CD4-positive, alpha-beta T cell treated with Interleukin-6 for 4 hours (primary cell): ENCODE results near the gene DRC1.
"Not testable (repeated sequence)": the region's sequence is repeated elsewhere in the genome, so short reads cannot be mapped to it uniquely, and the experiment has no call there.

Experiments
- DNase-seq: peaks from one replicate; pipeline ENCODE4 v3.0.0-alpha.2; 2020; ENCODE audit warnings: mixed read lengths

The DRC1 gene

GRCh38 chr2:26401739-26402541 lies at the start of gene DRC1:
TSS of gene DRC1 (plus strand) at chr2:26401920. CDS start at chr2:26401990, 70 bp downstream.
- DNase-seq = peak; percentile 9

- peak; percentile 26 for DNase-seq
Measured at GRCh38 chr2:26352892-26353291, 48.8 kb upstream of the DRC1 start.

GRCh38 chr2:26354469-26354868 lies 47.3 kb upstream of the DRC1 start:
- DNase-seq = not testable (repeated sequence)

GRCh38 chr2:26355038-26355995 lies 46.4 kb upstream of the DRC1 start:
- no peak for DNase-seq

- no peak for DNase-seq
Measured at GRCh38 chr2:26356111-26356510, 45.6 kb upstream of the DRC1 start.

- DNase-seq = no peak
Measured at GRCh38 chr2:26356771-26357170, 44.9 kb upstream of the DRC1 start.

GRCh38 chr2:26359886-26360473 lies 41.7 kb upstream of the DRC1 start:
- no peak for DNase-seq

GRCh38 chr2:26363323-26363722 lies 38.4 kb upstream of the DRC1 start:
- DNase-seq = no peak

GRCh38 chr2:26363958-26364357 lies 37.8 kb upstream of the DRC1 start:
- no peak for DNase-seq

- DNase-seq = no peak
Measured at GRCh38 chr2:26364669-26365068, 37.1 kb upstream of the DRC1 start.

GRCh38 chr2:26366957-26367356 lies 34.8 kb upstream of the DRC1 start:
- no peak for DNase-seq

GRCh38 chr2:26369664-26370063 lies 32.1 kb upstream of the DRC1 start:
- not testable (repeated sequence) for DNase-seq

GRCh38 chr2:26370909-26371308 lies 30.8 kb upstream of the DRC1 start:
- not testable (repeated sequence) for DNase-seq

GRCh38 chr2:26376799-26377198 lies 24.9 kb upstream of the DRC1 start:
- DNase-seq = no peak

GRCh38 chr2:26380281-26380680 lies 21.4 kb upstream of the DRC1 start:
- no peak for DNase-seq

GRCh38 chr2:26382564-26382963 lies 19.2 kb upstream of the DRC1 start:
- DNase-seq = no peak

- DNase-seq = no peak
Measured at GRCh38 chr2:26384183-26384582, 17.5 kb upstream of the DRC1 start.

- no peak for DNase-seq
Measured at GRCh38 chr2:26384597-26384996, 17.1 kb upstream of the DRC1 start.

GRCh38 chr2:26387189-26387588 lies 14.5 kb upstream of the DRC1 start:
- no peak for DNase-seq

- DNase-seq = no peak
Measured at GRCh38 chr2:26394694-26395093, 7.0 kb upstream of the DRC1 start.

GRCh38 chr2:26395394-26395793 lies 6.3 kb upstream of the DRC1 start:
- no peak for DNase-seq

GRCh38 chr2:26396734-26397298 lies 4.9 kb upstream of the DRC1 start:
- DNase-seq = peak; percentile 7

GRCh38 chr2:26399771-26400376 lies 1.8 kb upstream of the DRC1 start:
- no peak for DNase-seq
